MCF 10A (cell line): ENCODE data around the gene FASN. TPM values are rescaled to one million over a fixed set of nuclear protein-coding genes. Genes with fewer than 3 reads are reported as not detected.

Experiments used
- BruUV-seq: library from RNA; stranded (reverse); fragments of 400-500 nt; replicated peaks from 2 replicates; lab custom pipeline; 2021; lab: Mats Ljungman, UMichigan
- CTCF ChIA-PET: fragments of 300-600 bp; sonication (Branson Sonifier 250); formaldehyde crosslinking; extraction: SDS; loops from one replicate; lab custom pipeline; 2021; ENCODE audit warnings: antibody characterized with exemption, inconsistent platforms; lab: Yijun Ruan, JAX
- POLR2A ChIA-PET: fragments of 300-600, 350-650 bp; sonication (Branson Sonifier 250); formaldehyde crosslinking; extraction: SDS; loops from one replicate; lab custom pipeline; 2020; ENCODE audit warnings: antibody characterized with exemption, inconsistent platforms; lab: Yijun Ruan, JAX
- DNase-seq: peaks from one replicate; pipeline ENCODE4 v3.0.0-alpha.2; 2018; ENCODE audit not compliant: unreplicated experiment
- H3K27ac Mint-ChIP-seq: one replicate; pipeline ENCODE4 v1.8.0; 2022; ENCODE audit warnings: mild to moderate bottlenecking, low read depth, mixed read lengths; ENCODE audit not compliant: unreplicated experiment
- H3K27me3 Mint-ChIP-seq: one replicate; pipeline ENCODE4 v1.8.0; 2022; ENCODE audit warnings: mixed read lengths; ENCODE audit not compliant: insufficient read depth, unreplicated experiment
- H3K36me3 Mint-ChIP-seq: one replicate; pipeline ENCODE4 v1.8.0; 2022; ENCODE audit warnings: mild to moderate bottlenecking, moderate library complexity, mixed read lengths; ENCODE audit not compliant: insufficient read depth, unreplicated experiment
- H3K4me1 Mint-ChIP-seq: one replicate; pipeline ENCODE4 v1.8.0; 2022; ENCODE audit warnings: mixed read lengths; ENCODE audit not compliant: insufficient read depth, unreplicated experiment
- H3K4me3 Mint-ChIP-seq: one replicate; pipeline ENCODE4 v1.8.0; 2022; ENCODE audit warnings: mild to moderate bottlenecking, moderate library complexity, mixed read lengths; ENCODE audit not compliant: unreplicated experiment
- H3K9me3 Mint-ChIP-seq: one replicate; pipeline ENCODE4 v1.8.0; 2022; ENCODE audit warnings: mixed read lengths; ENCODE audit not compliant: unreplicated experiment
- intact Hi-C: fragments of 100-400 bp; cut with micrococcal nuclease; formaldehyde crosslinking; loops from 2 replicates; pipeline ENCODE4 v1.14.1; 2022
- total RNA-seq: library from RNA; stranded (reverse); gene quantifications from 2 replicates; pipeline ENCODE4 v1.2.3, GENCODE V29; 2022
- TF ChIP-seq, protein P1 (sequence below): fragments of 200-600 bp; IDR thresholded peaks from one replicate; pipeline ENCODE4 v1.8.0; 2022; ENCODE audit warnings: antibody characterized with exemption, mild to moderate bottlenecking; ENCODE audit not compliant: unreplicated experiment

FASN gene
- total RNA-seq, 1 experiment from 2014 or later = 120 TPM

DNA sequence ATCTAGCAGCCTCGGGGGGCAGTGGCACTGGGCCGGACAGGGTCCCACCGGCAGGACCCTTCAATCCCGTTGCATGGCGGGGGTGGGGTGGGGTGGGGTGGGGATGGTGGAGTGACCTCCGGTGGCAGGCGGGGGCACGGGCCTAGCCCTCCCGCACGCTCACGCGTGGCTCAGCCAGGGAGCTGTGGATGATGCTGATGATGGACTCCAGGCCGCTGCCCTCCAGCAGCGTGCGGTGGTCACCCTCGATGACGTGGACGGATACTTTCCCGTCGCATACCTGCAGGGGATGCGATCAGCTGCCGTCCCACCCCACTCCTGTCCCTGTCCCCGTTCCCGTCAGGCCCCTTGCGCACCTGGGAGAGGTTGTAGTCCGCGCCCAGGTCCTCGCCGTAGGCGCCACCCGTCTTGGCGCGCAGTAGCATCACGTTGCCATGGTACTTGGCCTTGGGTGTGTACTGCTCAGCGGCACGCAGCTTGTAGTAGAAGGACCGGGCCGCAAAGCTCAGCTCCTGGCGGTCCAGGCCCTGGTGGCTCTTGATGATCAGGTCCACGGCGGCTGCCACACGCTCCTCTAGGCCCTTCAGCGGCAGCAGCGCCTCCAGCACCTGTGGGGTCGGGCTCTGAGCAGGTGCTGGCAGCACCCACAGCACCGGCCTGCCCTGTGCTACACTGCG lies 18.9 kb downstream of the FASN start:
- H3K27ac Mint-ChIP-seq = no peak overlapping the region
- ChIA-PET CTCF (interaction anchor here (0.5 to 0.7 kb wide), 3 partner anchors 15 to 43 kb away, joined by 3 to 4 read pairs (median 4); no protein-coding TSS in a partner anchor), POLR2A (interaction anchor here (0.8 to 1.8 kb wide), 3 partner anchors 8 to 14 kb away, joined by 3 to 6 read pairs (median 3); partner anchors contain the start of gene DUS1L)

GRCh38 chr17:82078433-82078832 lies 19.6 kb downstream of the FASN start:
- Mint-ChIP-seq H3K9me3 (no peaks in the 10 kb centered on the region), H3K27ac (no peak overlapping the region), H3K27me3 (no peaks in the 10 kb centered on the region), H3K4me3 (no peak overlapping the region), H3K4me1 (no peaks in the 10 kb centered on the region), H3K36me3 (peaks cover 76% of the 10 kb centered on the region)
- intact Hi-C loops = no loop called here
- ChIA-PET POLR2A (interaction anchor here (1.2 kb wide), 1 partner anchor 13 kb away, joined by 3 read pairs; the partner anchor contains the start of gene DUS1L), CTCF (no interaction called here)
- no peak for DNase-seq
- TF ChIP-seq, protein P1, sequence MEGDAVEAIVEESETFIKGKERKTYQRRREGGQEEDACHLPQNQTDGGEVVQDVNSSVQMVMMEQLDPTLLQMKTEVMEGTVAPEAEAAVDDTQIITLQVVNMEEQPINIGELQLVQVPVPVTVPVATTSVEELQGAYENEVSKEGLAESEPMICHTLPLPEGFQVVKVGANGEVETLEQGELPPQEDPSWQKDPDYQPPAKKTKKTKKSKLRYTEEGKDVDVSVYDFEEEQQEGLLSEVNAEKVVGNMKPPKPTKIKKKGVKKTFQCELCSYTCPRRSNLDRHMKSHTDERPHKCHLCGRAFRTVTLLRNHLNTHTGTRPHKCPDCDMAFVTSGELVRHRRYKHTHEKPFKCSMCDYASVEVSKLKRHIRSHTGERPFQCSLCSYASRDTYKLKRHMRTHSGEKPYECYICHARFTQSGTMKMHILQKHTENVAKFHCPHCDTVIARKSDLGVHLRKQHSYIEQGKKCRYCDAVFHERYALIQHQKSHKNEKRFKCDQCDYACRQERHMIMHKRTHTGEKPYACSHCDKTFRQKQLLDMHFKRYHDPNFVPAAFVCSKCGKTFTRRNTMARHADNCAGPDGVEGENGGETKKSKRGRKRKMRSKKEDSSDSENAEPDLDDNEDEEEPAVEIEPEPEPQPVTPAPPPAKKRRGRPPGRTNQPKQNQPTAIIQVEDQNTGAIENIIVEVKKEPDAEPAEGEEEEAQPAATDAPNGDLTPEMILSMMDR = no peak
- TSS peak; percentile 24 for BruUV-seq

More for the DNA sequence above, 18.9 kb downstream of the FASN start:
- TF ChIP-seq, protein P1 = no peak
- no TSS peak for BruUV-seq
- peaks cover 83% of the 10 kb centered on the region for H3K36me3 Mint-ChIP-seq
- H3K9me3 Mint-ChIP-seq = no peaks in the 10 kb centered on the region
- no peak for DNase-seq
- intact Hi-C loops = no loop called here
- H3K4me3 Mint-ChIP-seq = no peak overlapping the region
- no peaks in the 10 kb centered on the region for H3K27me3 Mint-ChIP-seq
- no peaks in the 10 kb centered on the region for H3K4me1 Mint-ChIP-seq

DNA sequence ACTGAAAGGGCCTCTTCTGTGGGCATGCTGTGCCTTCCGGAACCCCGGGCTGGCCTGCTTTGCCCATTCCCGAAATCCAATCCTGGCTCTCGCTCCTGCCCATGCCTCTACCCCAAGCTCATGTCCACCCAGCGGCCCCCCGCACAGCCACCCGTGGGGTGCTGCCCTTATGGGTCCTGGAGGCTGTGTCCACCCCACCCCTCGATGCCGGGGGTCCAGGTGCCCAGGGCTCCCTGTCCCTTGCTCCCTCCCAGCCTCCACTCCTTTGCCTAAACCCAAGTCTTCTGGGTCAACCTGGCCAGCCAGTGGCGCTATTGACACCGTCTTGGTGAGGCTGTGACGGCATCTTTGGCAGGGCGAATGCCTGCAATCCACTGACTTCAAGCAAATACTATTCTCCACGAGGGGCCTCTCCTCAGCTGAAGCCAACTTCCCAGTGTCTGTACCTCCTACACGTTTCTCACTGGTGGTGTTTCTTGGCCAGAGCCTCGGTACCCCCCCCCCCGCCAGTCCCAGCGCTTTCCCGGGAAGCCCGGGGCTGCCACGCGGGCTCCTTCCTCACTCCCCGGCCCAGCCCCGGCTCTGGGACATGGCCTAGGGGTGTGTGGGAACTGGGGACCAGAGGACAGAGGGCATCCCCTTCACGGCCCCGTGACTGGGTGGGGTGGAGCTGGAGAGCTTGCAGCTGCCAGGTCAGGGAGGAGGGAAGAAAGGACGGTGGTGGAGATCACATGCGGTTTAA lies 20.2 kb downstream of the FASN start:
- DNase-seq = no peak
- Mint-ChIP-seq H3K4me1 (no peaks in the 10 kb centered on the region), H3K27ac (no peak overlapping the region), H3K4me3 (no peak overlapping the region), H3K36me3 (peaks cover 70% of the 10 kb centered on the region), H3K9me3 (no peaks in the 10 kb centered on the region), H3K27me3 (no peaks in the 10 kb centered on the region)
- TF ChIP-seq, protein P1 = no peak
- BruUV-seq = no TSS peak
- intact Hi-C loops = no loop called here
- CTCF ChIA-PET = interaction anchor here (0.5 to 0.6 kb wide), 2 partner anchors 11 to 47 kb away, joined by 3 to 4 read pairs; no protein-coding TSS in a partner anchor
- POLR2A ChIA-PET = interaction anchor here (1.0 to 3.2 kb wide), 6 partner anchors 12 to 77 kb away, joined by 3 to 15 read pairs (median 4); partner anchors contain the start of genes DCXR and DUS1L
